Skin epidermis (tissue), 12 donors: ENCODE results near the gene WFIKKN1.
A peak's percentile ranks its signal among the peaks of the same experiment; 100 is the strongest.

Experiments used
- H3K27ac ChIP-seq, 21 experiments: fragments of 200-600 bp; sonication (generic) in 11 of 21; one replicate each; pipeline ENCODE4 v1.5.0; 2020; ENCODE audit warnings: mild to moderate bottlenecking in 3 of 21, inconsistent platforms in 2 of 21, moderate library complexity in 2 of 21
- H3K4me3 ChIP-seq, 7 experiments: fragments of 200-600 bp; sonication (generic) in 2 of 7; one replicate each; pipeline ENCODE4 v1.5.0; 2020; ENCODE audit warnings: inconsistent platforms in 2 of 7, mild to moderate bottlenecking in 2 of 7, moderate library complexity in 1 of 7

WFIKKN1 gene, protein sequence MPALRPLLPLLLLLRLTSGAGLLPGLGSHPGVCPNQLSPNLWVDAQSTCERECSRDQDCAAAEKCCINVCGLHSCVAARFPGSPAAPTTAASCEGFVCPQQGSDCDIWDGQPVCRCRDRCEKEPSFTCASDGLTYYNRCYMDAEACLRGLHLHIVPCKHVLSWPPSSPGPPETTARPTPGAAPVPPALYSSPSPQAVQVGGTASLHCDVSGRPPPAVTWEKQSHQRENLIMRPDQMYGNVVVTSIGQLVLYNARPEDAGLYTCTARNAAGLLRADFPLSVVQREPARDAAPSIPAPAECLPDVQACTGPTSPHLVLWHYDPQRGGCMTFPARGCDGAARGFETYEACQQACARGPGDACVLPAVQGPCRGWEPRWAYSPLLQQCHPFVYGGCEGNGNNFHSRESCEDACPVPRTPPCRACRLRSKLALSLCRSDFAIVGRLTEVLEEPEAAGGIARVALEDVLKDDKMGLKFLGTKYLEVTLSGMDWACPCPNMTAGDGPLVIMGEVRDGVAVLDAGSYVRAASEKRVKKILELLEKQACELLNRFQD

DNA sequence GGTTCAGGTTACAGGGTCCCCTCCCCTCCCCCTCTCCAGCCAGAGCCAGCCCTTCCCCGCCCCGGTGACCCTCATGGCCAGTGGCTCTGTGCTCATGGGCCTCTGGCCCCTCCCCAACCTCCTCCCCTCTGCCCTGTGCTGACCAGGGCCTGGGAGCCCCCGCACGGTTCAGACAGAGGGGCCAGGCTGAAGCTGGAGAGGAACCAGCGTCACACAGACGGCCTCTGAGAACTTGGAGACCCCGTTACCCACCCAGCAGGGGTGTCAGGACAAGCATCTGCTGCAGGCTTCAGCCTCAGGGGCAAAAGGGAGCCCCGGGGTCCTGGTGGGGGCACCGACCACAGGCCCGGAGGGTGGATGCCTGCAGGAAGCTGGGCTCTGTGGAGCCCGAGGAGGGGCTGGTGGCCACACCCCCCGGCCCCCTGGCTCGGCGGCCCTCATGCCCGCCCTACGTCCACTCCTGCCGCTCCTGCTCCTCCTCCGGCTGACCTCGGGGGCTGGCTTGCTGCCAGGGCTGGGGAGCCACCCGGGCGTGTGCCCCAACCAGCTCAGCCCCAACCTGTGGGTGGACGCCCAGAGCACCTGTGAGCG lies at the start of gene WFIKKN1:
WFIKKN1 (plus strand) TSS at position 171 of the 591 bp plus-strand sequence; CDS start at position 440, 269 bp downstream.
- no peak within 1 kb of the TSS for H3K4me3 ChIP-seq
- peak within 1 kb of the TSS in 2 of 21 experiments; percentile 18 to 33 for H3K27ac ChIP-seq

DNA sequence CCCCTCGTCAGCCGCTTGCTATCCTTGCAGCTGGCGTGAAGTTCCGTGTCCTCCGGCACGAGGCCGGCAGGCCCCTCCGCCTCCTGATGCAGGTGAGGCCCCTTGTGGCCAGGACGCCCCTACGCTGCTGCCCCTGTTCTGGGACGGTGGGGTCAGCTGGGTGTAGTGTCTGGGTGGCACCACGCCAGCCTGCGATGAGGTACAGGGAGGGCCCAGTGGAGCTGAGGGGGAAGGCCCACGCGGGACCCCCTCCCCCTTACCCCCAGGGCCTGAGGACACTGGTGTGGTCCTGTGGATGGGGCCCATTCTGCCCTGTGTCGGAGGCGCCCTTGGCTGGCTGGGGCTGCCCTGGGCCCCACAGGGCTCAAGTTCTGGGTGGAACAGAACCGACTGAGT lies 48.6 kb upstream of the WFIKKN1 start:
- H3K27ac ChIP-seq: no peak overlapping the region

DNA sequence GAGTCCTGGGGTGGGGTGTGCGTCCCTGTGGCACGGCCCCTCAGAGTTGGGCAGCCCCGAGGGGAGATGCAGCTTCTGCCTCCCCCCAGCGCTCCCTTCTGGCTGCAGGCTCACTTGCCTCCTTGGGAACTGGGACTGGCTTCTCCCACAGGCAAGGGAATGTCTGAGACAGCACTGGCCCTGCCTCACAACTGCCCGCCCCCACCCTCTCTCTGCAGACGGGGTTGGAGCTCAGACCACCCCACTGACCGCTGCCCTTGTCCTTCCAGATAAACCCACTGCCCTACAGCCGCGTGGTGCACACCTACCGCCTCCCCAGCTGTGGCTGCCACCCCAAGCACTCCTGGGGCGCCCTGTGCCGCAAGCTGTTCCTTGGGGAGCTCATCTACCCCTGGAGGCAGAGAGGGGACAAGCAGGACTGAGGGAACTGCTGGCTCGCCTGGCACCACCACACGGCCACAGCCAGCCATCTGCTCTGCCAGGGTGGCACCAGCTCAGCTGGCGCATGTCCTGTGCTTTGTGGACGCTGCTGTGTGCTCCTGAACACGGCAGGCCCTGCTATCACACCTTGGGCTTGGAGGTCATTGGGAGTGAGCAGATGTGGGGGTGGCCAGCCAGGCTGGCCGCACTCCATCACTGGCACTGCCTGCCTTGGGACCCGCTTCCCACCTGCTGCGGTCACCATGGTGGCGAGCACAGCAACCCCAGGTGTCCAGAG lies 48.0 kb upstream of the WFIKKN1 start:
- Histone ChIP-seq H3K27ac (no peak overlapping the region), H3K4me3 (no peak overlapping the region)

More for the DNA sequence above, 48.6 kb upstream of the WFIKKN1 start:
- H3K4me3 ChIP-seq: no peak overlapping the region

DNA sequence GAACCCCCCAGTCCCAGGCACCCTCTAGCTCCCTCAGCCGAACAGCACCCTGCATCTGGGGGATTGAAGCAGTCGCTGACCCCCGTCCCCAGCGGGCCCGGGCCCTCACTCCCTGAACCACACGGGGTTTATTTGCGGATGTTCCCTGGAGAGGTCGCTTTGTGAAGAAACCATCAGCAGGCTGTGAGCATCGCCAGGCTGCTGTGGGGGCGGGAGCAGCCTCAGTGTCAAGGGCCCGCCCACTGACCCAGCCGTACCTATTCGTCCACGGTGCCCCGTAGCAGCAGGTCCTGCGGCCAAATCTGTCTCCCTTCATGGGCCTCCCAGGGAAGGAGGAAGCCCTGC lies 47.3 kb upstream of the WFIKKN1 start:
- no peak overlapping the region for H3K27ac ChIP-seq
- no peak overlapping the region for H3K4me3 ChIP-seq

DNA sequence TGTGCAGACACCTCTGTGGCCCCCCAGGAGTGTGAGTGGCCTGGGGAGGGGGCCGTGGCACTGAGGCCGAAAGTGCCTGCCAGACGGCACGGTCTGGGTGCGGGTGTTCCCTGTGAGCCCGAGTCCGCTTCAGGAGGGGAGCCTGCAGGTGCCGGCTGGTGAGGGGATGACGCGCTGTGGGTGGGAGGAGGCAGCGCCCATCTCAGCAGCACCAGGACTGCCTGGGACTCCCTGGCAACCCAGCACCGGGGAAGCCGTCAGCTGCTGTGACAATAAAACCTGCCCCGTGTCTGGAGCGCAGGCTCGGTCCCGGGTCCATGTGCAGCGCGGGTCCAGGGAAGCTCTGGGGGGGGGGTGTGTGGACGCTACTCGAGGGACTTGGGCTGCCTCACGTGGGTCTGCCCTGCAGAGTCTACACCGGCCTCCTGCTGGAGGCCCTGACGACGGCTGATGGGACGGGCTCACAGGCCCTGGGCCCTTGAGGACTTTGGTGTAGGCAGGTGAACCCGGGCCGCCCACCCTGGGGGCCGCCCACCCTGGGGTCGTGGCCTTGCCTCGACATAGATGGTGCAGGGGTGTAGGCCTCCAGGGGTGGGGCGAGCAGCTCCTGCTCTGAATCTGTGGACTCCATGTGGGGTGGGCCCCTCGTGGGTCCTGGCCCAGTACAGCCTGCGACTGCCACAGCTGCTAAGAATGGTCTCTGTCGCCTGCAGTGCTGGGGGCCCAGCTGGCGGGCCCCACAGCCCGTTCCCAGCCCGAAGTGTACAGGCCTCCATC lies 46.8 kb upstream of the WFIKKN1 start:
- H3K27ac ChIP-seq: no peak overlapping the region
- no peak overlapping the region for H3K4me3 ChIP-seq

DNA sequence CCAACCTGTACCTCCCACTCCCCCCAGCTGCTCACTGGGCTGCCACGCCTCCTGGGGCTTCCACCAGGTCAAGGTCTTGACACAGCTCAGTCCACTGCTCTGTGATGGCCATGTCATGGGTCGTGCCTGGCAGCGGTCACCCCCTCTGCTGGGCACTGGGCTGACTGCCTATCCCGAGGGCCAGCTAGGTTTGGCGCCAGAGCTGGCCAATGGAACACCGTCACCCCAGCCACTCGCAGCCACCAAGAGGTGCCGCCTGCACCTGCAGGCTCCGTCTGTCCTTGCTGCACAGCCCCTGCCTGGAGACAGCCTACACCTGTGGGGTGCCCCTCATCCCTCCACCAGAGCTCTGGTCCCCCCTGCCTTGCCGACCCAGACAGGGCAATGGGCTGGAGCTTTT lies 45.4 kb upstream of the WFIKKN1 start:
- Histone ChIP-seq H3K27ac (no peak overlapping the region), H3K4me3 (no peak overlapping the region)

DNA sequence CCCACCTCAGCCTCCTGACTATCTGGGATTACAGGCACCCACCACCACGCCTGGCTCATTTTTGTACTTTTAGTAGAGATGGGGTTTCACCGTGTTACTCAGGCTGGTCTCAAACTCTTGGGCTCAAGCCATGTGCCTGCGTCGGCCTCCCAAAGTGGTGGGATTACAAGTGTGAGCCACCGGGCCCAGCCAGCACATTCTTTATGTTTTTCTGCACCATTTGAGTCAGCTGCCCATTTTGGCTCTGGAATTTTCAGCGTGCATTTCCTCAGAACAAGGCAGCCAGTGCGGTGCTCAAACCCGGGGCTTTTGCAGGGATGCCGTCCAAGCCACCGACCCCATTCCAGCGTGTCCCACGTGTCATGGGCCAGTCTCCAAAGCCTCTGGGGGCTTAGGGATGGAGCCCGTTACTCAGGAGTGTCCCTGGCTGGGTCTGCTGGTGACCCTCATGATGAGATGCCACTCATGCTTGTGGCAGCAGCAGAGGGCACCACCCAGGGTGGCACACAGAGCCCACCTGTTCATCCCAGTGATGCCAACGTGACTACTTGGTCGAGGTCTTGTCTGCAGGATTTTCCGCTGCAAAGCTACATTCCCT lies 44.6 kb upstream of the WFIKKN1 start:
- no peak overlapping the region for H3K27ac ChIP-seq
- no peak overlapping the region for H3K4me3 ChIP-seq

DNA sequence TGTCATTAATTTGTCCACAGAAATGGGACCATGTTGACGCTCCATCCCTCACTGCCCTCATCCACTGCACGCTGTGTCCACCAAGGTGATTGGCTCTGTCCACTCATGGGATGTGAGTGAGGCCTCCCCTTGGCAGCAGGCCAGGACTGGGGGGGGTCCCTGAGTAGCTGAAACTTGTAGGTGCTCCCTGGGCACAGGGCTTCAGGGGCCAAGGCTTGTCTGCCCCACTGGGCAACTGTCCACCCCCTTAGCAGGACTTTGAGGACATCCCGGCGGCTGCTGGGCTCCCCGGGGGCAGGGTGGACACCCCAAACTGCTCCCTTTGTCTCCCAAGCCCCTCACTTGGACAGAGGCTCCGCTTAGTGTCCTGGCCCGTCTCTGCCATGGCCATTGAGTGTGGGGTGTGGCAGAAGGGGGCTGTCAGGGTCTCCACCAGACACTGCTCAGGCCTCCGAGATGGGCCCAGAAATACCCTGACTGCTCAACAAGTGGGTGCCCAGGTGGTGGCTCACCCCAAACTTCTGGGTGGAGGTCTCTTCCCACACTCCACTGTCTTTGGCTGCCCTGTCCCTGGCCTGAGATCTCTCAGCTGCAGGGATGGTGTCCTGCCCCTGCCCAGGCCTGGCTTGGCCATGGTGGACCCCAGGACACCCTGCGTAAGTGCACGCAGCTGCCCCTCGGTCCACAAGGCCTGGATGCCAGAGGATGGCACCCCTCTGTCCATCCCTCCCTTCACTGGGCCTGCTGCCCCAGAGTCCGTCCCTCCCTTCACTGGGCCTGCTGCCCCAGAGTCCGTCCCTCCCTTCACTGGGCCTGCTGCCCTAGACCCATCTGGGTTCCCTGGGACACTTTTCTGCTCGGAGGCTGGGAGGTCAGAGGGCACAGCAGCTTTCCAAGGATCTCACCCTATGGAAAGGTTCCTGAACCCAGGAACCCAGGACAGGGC lies 43.9 kb upstream of the WFIKKN1 start:
- H3K4me3 ChIP-seq: no peak overlapping the region
- H3K27ac ChIP-seq: peak overlapping the region in 1 of 21 experiments; percentile 94

DNA sequence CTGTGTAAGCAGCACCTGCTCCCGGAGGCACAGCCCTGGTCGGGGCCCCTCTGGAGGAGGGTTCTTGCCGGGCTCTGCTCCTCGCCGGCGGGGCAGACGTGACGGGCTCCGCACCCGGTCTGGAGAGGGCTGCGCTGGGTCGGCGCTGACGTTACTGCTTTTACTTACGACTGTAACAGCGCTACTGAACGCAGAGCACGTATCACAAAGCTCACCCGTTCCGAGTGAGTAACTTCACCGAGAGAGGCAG lies 42.2 kb upstream of the WFIKKN1 start:
- peak overlapping the region; percentile 60 to 98 (median 96) for H3K27ac ChIP-seq
- peak overlapping the region; percentile 48 to 98 (median 88) for H3K4me3 ChIP-seq

DNA sequence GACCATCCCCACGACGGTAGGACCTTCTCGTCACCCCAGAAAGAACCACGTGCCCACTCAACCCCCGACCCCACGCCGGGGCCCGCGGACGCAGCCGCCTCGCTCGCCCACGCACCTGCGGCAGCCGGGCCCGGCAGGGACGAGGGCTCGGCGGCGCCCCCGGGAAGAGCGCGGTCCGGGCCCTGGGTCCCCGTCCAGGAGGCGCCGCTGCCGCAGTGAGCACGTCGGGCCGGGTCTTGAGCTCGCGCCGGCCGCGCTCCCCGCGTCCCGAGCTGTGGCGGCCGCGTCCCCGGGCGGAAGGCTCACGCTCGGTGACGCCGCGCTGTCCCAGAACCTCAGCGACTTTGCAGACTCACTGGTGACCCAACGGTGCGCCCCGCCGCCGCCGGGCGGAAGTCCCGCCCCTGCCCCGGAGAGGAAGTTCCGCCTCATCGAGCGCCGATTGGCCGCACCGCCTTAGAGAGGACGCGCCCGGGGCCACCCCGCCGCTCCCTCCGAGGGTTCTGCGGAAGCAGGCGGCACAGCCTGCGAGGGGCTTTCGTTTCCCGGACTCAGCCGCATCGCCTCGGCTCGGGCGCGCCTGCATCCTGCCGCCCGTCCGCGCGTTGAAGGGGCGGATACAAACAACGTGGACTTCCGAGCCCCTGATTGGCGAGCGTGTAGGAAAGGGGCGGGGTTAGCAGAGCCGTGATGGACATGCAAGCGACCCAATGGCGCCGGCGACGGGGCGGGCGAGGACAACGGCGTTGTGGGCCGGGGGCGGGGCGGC lies 41.7 kb upstream of the WFIKKN1 start:
- H3K27ac ChIP-seq: peak overlapping the region; percentile 60 to 98 (median 96)

DNA sequence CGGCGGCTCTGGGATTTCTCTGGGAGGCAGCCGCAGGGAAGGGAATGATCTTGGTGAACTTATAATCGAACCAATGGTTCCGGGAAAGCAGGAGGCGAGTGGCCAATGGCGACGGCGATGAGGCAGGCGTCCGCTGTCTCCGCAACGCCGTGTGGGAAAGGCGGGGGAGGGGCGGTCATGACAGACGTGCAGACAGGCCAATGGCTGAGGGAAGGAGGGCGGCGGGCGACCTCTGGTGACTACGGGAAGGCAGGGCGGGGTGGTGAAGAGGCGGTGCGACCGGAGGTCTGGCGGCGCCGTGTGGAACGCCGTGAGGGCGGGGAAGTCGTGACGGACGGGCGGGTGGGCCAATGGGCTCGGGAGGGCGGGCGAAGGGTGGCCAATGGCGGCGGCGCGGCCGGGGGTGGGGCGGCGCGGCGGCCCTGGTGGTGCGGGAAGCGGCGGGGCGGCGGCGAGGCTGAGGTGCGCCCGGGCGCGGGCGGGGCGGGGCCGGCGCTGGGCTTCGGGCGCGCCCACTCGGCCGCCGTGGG lies 41.1 kb upstream of the WFIKKN1 start, which contains the start of gene RAB40C:
RAB40C (plus strand) TSS at position 409 of the 530 bp plus-strand sequence. CDS start 226 bp downstream, outside the sequence.
- Histone ChIP-seq H3K27ac (peak within 1 kb of the TSS; percentile 60 to 98 (median 96)), H3K4me3 (peak within 1 kb of the TSS; percentile 64 to 98 (median 89))

More for the DNA sequence above, 41.7 kb upstream of the WFIKKN1 start:
- peak overlapping the region; percentile 48 to 98 (median 88) for H3K4me3 ChIP-seq

DNA sequence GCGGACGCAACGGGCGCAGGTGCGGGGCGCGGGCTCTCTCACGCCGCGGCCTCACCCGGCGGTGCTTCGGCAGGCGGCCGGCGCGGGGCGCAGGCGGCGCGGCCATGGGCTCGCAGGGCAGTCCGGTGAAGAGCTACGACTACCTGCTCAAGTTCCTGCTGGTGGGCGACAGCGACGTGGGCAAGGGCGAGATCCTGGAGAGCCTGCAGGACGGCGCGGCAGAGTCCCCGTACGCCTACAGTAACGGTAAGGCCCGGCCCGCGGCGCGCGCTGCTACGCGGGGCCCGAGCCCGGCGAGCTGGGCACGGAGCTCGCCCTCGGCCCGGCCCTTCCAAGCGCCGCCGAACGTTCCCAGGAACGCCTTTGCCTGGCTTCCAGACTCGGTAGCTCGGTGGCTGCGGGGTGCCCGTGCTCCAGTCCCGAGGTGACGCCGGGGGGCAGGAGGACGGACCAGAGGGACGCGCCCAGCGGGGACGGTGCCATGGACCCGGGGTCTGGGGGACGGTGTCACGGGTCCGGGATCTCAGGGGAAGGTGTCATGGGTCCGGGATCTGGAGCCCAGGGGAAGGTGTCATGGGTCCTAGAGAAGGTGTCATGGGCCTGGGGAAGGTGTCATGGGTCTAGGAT lies 40.5 kb upstream of the WFIKKN1 start:
- peak overlapping the region; percentile 52 to 95 (median 79) for H3K4me3 ChIP-seq
- peak overlapping the region; percentile 20 to 94 (median 86) for H3K27ac ChIP-seq

DNA sequence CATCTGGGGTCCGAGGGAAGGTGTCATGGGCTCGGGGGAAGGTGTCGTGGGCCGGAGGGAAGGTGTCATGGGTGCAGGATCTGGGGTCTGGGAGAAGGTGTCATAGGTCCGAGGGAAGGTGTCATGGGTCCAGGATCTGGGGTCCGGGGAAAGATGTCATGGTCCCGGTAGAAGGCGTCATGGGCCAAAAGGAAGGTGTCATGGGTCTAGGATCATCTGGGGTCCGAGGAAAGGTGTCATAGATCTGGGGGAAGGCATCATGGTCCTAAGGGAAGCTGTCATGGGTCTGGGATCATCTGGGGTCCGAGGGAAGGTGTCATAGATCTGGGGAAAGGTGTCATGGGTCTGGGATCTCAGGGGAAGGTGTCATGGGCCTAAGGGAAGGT lies 40.0 kb upstream of the WFIKKN1 start:
- peak overlapping the region in 20 of 21 experiments; percentile 20 to 94 (median 86) for H3K27ac ChIP-seq

DNA sequence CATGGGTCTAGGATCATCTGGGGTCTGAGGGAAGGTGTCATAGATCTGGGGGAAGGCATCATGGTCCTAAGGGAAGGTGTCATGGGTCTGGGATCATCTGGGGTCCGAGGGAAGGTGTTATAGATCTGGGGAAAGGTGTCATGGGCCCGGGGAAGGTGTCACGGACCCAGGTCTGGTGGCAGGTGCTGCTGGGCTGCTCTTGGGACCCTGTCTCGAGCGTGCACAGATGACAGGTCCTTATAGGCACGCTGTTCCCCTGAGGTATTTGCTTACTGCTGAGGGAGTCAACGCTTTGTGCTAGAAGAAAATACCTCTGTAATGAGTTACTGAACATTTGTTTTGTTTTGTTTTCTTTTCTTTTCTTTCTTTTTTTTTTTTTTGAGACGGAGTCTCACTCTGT lies 39.6 kb upstream of the WFIKKN1 start:
- Histone ChIP-seq H3K27ac (peak overlapping the region in 13 of 21 experiments; percentile 72 to 94 (median 88)), H3K4me3 (peak overlapping the region in 5 of 7 experiments; percentile 52 to 89 (median 65))

More for the DNA sequence above, 40.0 kb upstream of the WFIKKN1 start:
- H3K4me3 ChIP-seq: peak overlapping the region; percentile 52 to 95 (median 79)

DNA sequence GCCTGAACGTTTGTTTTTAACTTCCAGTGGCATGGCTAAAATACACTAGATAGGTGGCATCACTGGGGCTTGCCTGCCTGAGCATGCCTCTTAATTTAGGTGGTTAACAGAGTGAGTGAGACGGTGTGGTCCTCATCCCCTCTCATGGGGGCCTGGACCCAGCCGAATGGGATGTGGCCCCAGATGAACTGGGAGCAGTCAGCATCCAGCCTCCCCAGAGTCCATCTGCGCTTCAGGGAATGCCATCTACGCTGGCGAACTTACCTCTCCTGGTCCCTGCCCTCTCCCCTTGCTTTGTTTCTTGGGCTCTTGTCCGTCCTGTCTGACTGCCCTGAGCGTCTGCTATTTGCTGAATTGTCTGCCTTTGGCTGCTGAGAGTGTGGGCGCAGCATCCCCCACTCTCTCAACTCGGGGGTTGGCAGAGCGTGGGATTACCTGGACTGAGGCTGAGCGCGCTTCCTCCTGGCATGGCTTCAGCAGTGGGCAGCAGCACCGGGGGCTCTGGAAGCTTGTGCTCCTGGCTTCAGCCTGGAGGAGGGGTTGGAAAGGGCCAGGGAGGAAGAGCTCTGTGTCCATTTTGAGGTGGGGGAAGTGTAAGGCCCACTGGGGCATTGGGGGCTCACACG lies 38.8 kb upstream of the WFIKKN1 start:
- Histone ChIP-seq H3K4me3 (peak overlapping the region in 3 of 7 experiments; percentile 6 to 89 (median 20)), H3K27ac (peak overlapping the region in 20 of 21 experiments; percentile 4 to 94 (median 80))
